Small intestine (tissue), 7 donors: ENCODE results near the gene KCNH8. TPM values are rescaled to one million over a fixed set of nuclear protein-coding genes. Genes with fewer than 3 reads are reported as not detected.
A peak's percentile ranks its signal among the peaks of the same experiment; 100 is the strongest.

Experiments
- DNase-seq, 2 donors: peaks; one replicate each; pipeline versions ENCODE4 v3.0.0 to v3.0.0-alpha.2; 2013
- FAIRE-seq: peaks from 2 replicates; lab custom pipeline; 2012; peaks lifted over from hg19 to GRCh38; lab: Jason Lieb, UNC
- H3K27ac ChIP-seq, 3 donors: one replicate each; pipeline ENCODE4 v1.5.1; 2013; ENCODE audit warnings: low read length in 2 of 3, mild to moderate bottlenecking in 2 of 3, control low read depth in 1 of 3, inconsistent platforms in 1 of 3, low read depth in 1 of 3, moderate library complexity in 1 of 3
- H3K27me3 ChIP-seq, 3 donors: one replicate each; pipeline ENCODE4 v1.6.1; 2013; ENCODE audit warnings: low read length in 3 of 3, inconsistent platforms in 1 of 3; ENCODE audit not compliant: control insufficient read depth in 3 of 3, insufficient read depth in 3 of 3
- H3K36me3 ChIP-seq, 3 donors: one replicate each; pipeline ENCODE4 v1.6.1; 2013; ENCODE audit warnings: low read length in 3 of 3, inconsistent platforms in 1 of 3, low read depth in 1 of 3, mild to moderate bottlenecking in 1 of 3, moderate library complexity in 1 of 3; ENCODE audit not compliant: control insufficient read depth in 3 of 3, insufficient read depth in 2 of 3
- H3K4me1 ChIP-seq, 3 donors: one replicate each; pipeline ENCODE4 v1.6.1; 2013; ENCODE audit warnings: low read length in 2 of 3, inconsistent platforms in 1 of 3, low read depth in 1 of 3, mild to moderate bottlenecking in 1 of 3, moderate library complexity in 1 of 3; ENCODE audit not compliant: control insufficient read depth in 3 of 3, insufficient read depth in 2 of 3
- H3K4me3 ChIP-seq, 3 donors: one replicate each; pipeline ENCODE4 v1.5.1; 2013; ENCODE audit warnings: low read length in 3 of 3, control low read depth in 1 of 3, inconsistent platforms in 1 of 3, low read depth in 1 of 3, mild to moderate bottlenecking in 1 of 3, moderate library complexity in 1 of 3
- H3K9me3 ChIP-seq, 2 donors: one replicate each; pipeline ENCODE4 v1.6.1; 2013; ENCODE audit warnings: low read depth in 1 of 2, low read length in 1 of 2; ENCODE audit not compliant: control insufficient read depth in 2 of 2, insufficient read depth in 1 of 2
- WGBS, 3 donors: extraction: QIAGEN DNeasy Blood & Tissue Kit; methylation state at CpG; one replicate each; pipeline ENCODE4 v1.1.7; 2013; 5-methylcytosine and 5-hydroxymethylcytosine counted together
- polyA plus RNA-seq, 4 donors: library from polyadenylated mRNA; stranded (reverse) in 3 of 4; unstranded in 1 of 4; fragments of 200-250 nt in 3 of 4; fragments of 120-200 nt in 1 of 4; gene quantifications; one replicate each; pipeline versions ENCODE4 v1.2.1 to v1.2.3, GENCODE V29; 2013
- donor health status: healthy with polysubstance abuse.
- donor health status: control.
- donor health status: control.
- donor health status: Bipolar disorder and iron deficiency.
- donor health status: healthy.

Gene KCNH8
- polyA plus RNA-seq, 4 donors = 0.46 to 0.66 TPM; not detected in 2

GRCh38 chr3:19199131-19199530 is 50.8 kb downstream of the KCNH8 start:
- no peaks in the 10 kb centered on the region for H3K4me1 ChIP-seq
- no peaks in the 10 kb centered on the region for H3K36me3 ChIP-seq
- no peaks in the 10 kb centered on the region for H3K9me3 ChIP-seq
- H3K4me3 ChIP-seq = no peak overlapping the region
- H3K27ac ChIP-seq = no peak overlapping the region
- DNase-seq (no peak), FAIRE-seq (no peak)
- 75 to 88% (median 81%) methylated on average over 2 of the region's 2 CpGs for WGBS, 3 donors
- H3K27me3 ChIP-seq = no peaks in the 10 kb centered on the region

- no peak for FAIRE-seq
These were observed 54.0 kb downstream of the KCNH8 start for GRCh38 chr3:19202303-19202702.

GRCh38 chr3:19202754-19203153 is 54.4 kb downstream of the KCNH8 start:
- no peaks in the 10 kb centered on the region for H3K36me3 ChIP-seq
- FAIRE-seq = no peak
- H3K27me3 ChIP-seq = no peaks in the 10 kb centered on the region
- no peaks in the 10 kb centered on the region for H3K9me3 ChIP-seq
- H3K4me3 ChIP-seq = no peak overlapping the region
- no peak for DNase-seq
- H3K4me1 ChIP-seq = no peaks in the 10 kb centered on the region
- no peak overlapping the region for H3K27ac ChIP-seq
- WGBS, 3 donors = 84 to 90% (median 87%) methylated on average over 3 of the region's 3 CpGs

More at GRCh38 chr3:19202303-19202702, 54.0 kb downstream of the KCNH8 start:
- 88 to 93% (median 90%) methylated on average over 2 of the region's 2 CpGs for WGBS, 3 donors
- Histone ChIP-seq H3K4me1 (no peaks in the 10 kb centered on the region), H3K4me3 (no peak overlapping the region), H3K27me3 (no peaks in the 10 kb centered on the region), H3K9me3 (no peaks in the 10 kb centered on the region), H3K36me3 (no peaks in the 10 kb centered on the region), H3K27ac (no peak overlapping the region)
- DNase-seq = no peak

- Histone ChIP-seq H3K27ac (no peak overlapping the region), H3K4me3 (no peak overlapping the region), H3K27me3 (no peaks in the 10 kb centered on the region), H3K36me3 (no peaks in the 10 kb centered on the region), H3K9me3 (no peaks in the 10 kb centered on the region), H3K4me1 (no peaks in the 10 kb centered on the region)
- FAIRE-seq (no peak), DNase-seq (no peak)
- WGBS, 3 donors = 81 to 86% (median 82%) methylated on average over 2 of the region's 2 CpGs
These were observed 58.2 kb downstream of the KCNH8 start for GRCh38 chr3:19206540-19206939.

GRCh38 chr3:19213603-19214220 is 65.4 kb downstream of the KCNH8 start:
- no peaks in the 10 kb centered on the region for H3K36me3 ChIP-seq
- H3K27me3 ChIP-seq = no peaks in the 10 kb centered on the region
- H3K27ac ChIP-seq = no peak overlapping the region
- DNase-seq (no peak), FAIRE-seq (no peak)
- WGBS, 3 donors = 67 to 82% (median 72%) methylated on average over 6 of the region's 6 CpGs
- H3K4me3 ChIP-seq = no peak overlapping the region
- no peaks in the 10 kb centered on the region for H3K4me1 ChIP-seq
- H3K9me3 ChIP-seq = no peaks in the 10 kb centered on the region

- Histone ChIP-seq H3K36me3 (no peaks in the 10 kb centered on the region), H3K4me1 (no peaks in the 10 kb centered on the region), H3K27ac (no peak overlapping the region), H3K27me3 (no peaks in the 10 kb centered on the region), H3K9me3 (no peaks in the 10 kb centered on the region), H3K4me3 (no peak overlapping the region)
- DNase-seq (no peak), FAIRE-seq (no peak)
- WGBS, 3 donors = 69 to 79% (median 79%) methylated on average over 2 of the region's 2 CpGs
These were observed 67.1 kb downstream of the KCNH8 start for GRCh38 chr3:19215427-19215826.

GRCh38 chr3:19216669-19217337 is 68.5 kb downstream of the KCNH8 start:
- WGBS, 3 donors = 45 to 69% (median 57%) methylated on average over 6 of the region's 6 CpGs
- DNase-seq (peak in 1 of 2 donors; percentile 49), FAIRE-seq (no peak)
- no peaks in the 10 kb centered on the region for H3K36me3 ChIP-seq
- no peaks in the 10 kb centered on the region for H3K4me1 ChIP-seq
- no peaks in the 10 kb centered on the region for H3K9me3 ChIP-seq
- H3K4me3 ChIP-seq = no peak overlapping the region
- no peak overlapping the region for H3K27ac ChIP-seq
- no peaks in the 10 kb centered on the region for H3K27me3 ChIP-seq

GRCh38 chr3:19220311-19220710 is 72.0 kb downstream of the KCNH8 start:
- Histone ChIP-seq H3K27me3 (no peaks in the 10 kb centered on the region), H3K9me3 (no peaks in the 10 kb centered on the region), H3K4me3 (no peak overlapping the region), H3K4me1 (no peaks in the 10 kb centered on the region), H3K36me3 (no peaks in the 10 kb centered on the region), H3K27ac (no peak overlapping the region)
- DNase-seq (no peak), FAIRE-seq (no peak)
- 55 to 85% (median 78%) methylated on average over 1 of the region's 1 CpG for WGBS, 3 donors
